ENCODE data around the gene ATP7A.

DNA sequence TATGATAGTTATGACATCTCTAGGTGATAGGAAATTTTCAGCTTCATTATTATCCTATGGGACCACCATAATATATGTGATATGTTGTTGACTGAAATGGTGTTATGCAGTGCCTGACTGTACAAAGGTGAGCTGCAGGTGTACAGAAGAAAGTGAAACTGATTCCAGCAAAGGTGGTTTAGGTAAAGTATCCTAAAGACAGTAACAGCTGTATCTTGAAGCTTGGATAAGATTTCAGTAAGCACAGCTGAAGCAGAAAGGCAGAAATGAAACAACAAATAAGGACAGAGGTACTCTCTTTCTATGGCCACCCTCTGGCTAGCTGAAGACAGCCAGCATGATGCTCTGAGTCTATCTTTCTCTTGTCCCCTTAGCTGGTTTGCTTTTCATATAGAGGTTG lies 163.6 kb downstream of the ATP7A start:
- no peak for TF ChIP-seq SMAD3 (CRISPR knock-in tag; conservative IDR thresholded peaks at IDR 0.05)
- no peak for TF ChIP-seq SIN3A (IDR thresholded peaks at IDR 0.05; ENCODE audit: borderline replicate concordance in 2 of 2, control insufficient read depth in 1 of 2, low read depth in 2 of 2, low read length in 2 of 2)
- TF ChIP-seq ARHGAP35 (IDR thresholded peaks at IDR 0.05; ENCODE audit: partially characterized antibody): no peak
- TF ChIP-seq, protein P1, sequence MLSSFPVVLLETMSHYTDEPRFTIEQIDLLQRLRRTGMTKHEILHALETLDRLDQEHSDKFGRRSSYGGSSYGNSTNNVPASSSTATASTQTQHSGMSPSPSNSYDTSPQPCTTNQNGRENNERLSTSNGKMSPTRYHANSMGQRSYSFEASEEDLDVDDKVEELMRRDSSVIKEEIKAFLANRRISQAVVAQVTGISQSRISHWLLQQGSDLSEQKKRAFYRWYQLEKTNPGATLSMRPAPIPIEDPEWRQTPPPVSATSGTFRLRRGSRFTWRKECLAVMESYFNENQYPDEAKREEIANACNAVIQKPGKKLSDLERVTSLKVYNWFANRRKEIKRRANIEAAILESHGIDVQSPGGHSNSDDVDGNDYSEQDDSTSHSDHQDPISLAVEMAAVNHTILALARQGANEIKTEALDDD (IDR thresholded peaks at IDR 0.05): no peak
- TF ChIP-seq, protein P2, sequence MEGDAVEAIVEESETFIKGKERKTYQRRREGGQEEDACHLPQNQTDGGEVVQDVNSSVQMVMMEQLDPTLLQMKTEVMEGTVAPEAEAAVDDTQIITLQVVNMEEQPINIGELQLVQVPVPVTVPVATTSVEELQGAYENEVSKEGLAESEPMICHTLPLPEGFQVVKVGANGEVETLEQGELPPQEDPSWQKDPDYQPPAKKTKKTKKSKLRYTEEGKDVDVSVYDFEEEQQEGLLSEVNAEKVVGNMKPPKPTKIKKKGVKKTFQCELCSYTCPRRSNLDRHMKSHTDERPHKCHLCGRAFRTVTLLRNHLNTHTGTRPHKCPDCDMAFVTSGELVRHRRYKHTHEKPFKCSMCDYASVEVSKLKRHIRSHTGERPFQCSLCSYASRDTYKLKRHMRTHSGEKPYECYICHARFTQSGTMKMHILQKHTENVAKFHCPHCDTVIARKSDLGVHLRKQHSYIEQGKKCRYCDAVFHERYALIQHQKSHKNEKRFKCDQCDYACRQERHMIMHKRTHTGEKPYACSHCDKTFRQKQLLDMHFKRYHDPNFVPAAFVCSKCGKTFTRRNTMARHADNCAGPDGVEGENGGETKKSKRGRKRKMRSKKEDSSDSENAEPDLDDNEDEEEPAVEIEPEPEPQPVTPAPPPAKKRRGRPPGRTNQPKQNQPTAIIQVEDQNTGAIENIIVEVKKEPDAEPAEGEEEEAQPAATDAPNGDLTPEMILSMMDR (IDR thresholded peaks at IDR 0.05 in 2 of 3, conservative IDR thresholded peaks at IDR 0.05 in 1 of 3; ENCODE audit: insufficient read depth in 2 of 3, low read depth in 1 of 3, low read length in 3 of 3): no peak
- TF ChIP-seq YY1 (IDR thresholded peaks at IDR 0.05; ENCODE audit: borderline replicate concordance in 1 of 3, control insufficient read depth in 1 of 3, extremely low read depth in 1 of 3, insufficient read depth in 3 of 3, insufficient read length in 1 of 3, insufficient replicate concordance in 2 of 3, low read depth in 1 of 3, low read length in 2 of 3): no peak
- no peak for TF ChIP-seq ARNT (IDR thresholded peaks at IDR 0.05)
- no peak for TF ChIP-seq ZNF175 (CRISPR knock-in tag; IDR thresholded peaks at IDR 0.05; ENCODE audit: low read depth)
- TF ChIP-seq, protein P3, sequence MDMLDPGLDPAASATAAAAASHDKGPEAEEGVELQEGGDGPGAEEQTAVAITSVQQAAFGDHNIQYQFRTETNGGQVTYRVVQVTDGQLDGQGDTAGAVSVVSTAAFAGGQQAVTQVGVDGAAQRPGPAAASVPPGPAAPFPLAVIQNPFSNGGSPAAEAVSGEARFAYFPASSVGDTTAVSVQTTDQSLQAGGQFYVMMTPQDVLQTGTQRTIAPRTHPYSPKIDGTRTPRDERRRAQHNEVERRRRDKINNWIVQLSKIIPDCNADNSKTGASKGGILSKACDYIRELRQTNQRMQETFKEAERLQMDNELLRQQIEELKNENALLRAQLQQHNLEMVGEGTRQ (CRISPR knock-in tag; IDR thresholded peaks at IDR 0.05): no peak
- no peak for TF ChIP-seq ZKSCAN3 (CRISPR knock-in tag; IDR thresholded peaks at IDR 0.05)
- no peak for TF ChIP-seq FOXK2 (conservative IDR thresholded peaks at IDR 0.05 in 1 of 2, IDR thresholded peaks at IDR 0.05 in 1 of 2; ENCODE audit: low read depth in 2 of 2)

Data from K562 (cell line).